Measurements from ENCODE around the gene CEP63. TPM values are rescaled to one million over a fixed set of nuclear protein-coding genes. Genes with fewer than 3 reads are reported as not detected.

The CEP63 gene
- total and polyA plus RNA-seq, 2 of the 8 experiments (the other 6 are each of a cell fraction or from before 2014, with no cell fraction given), result 5.3 to 18.2 TPM

- H2AFZ ChIP-seq (ENCODE audit: low read length), result no peak overlapping the region
- no peak overlapping the region for H4K8ac ChIP-seq (ENCODE audit: extremely low read depth, insufficient read depth, low read length)
- no peak overlapping the region for H3K14ac ChIP-seq (ENCODE audit: insufficient read length)
- H2BK12ac ChIP-seq (ENCODE audit: low read depth, low read length), result no peak overlapping the region
- H2BK15ac ChIP-seq (ENCODE audit: low read length), result no peak overlapping the region
- H4K5ac ChIP-seq (ENCODE audit: insufficient read length, low read depth, low read length), result no peak overlapping the region
- H3K23me2 ChIP-seq (ENCODE audit: low read depth, low read length), result no peaks in the 10 kb centered on the region
- no peak overlapping the region for H3K4ac ChIP-seq (replicated peaks; ENCODE audit: insufficient read length, low read depth, low read length)
- no peak overlapping the region for H3K23ac ChIP-seq (ENCODE audit: insufficient read length)
- FAIRE-seq, result no peak
- H4K91ac ChIP-seq (replicated peaks; ENCODE audit: insufficient read length, low read length), result no peak overlapping the region
- no peak for TF ChIP-seq EZH2 (IDR thresholded peaks at IDR 0.05; ENCODE audit: low read depth, low read length, severe bottlenecking)
- TF ChIP-seq GTF2F1 (IDR thresholded peaks at IDR 0.05; ENCODE audit: borderline replicate concordance, low read depth, low read length), result no peak
- TF ChIP-seq GABPA (IDR thresholded peaks at IDR 0.05; ENCODE audit: borderline replicate concordance, insufficient read depth, low read length), result no peak
- no peak for TF ChIP-seq E2F6 (IDR thresholded peaks at IDR 0.05)
- no peak for TF ChIP-seq USF2 (IDR thresholded peaks at IDR 0.05; ENCODE audit: low read length)
- no peaks in the 10 kb centered on the region for H3K79me1 ChIP-seq (ENCODE audit: low read depth, low read length)
- H3K9ac ChIP-seq (replicated peaks in 1 of 4; ENCODE audit: extremely low read depth in 1 of 4, low read depth in 3 of 4, low read length in 3 of 4), result no peak overlapping the region
- ChIA-PET CTCF (ENCODE audit: partially characterized antibody) (interaction anchor here (0.6 to 13.3 kb wide), 4 partner anchors 9 to 302 kb away, joined by 3 to 197 read pairs (median 6); no protein-coding TSS in a partner anchor), POLR2A (ENCODE audit: partially characterized antibody) (no interaction called here)
- H3K36me3 ChIP-seq (ENCODE audit: control insufficient read depth in 2 of 4, insufficient read depth in 4 of 4, low read length in 3 of 4), result no peaks in the 10 kb centered on the region
- H2BK20ac ChIP-seq (ENCODE audit: low read length), result no peak overlapping the region
- H3K4me1 ChIP-seq (replicated peaks in 1 of 4; ENCODE audit: control insufficient read depth in 3 of 4, insufficient read depth in 4 of 4, low read length in 3 of 4), result no peaks in the 10 kb centered on the region
- no peak for DNase-seq (ENCODE audit: low read depth in 1 of 2, low spot score in 2 of 2)
- no peak overlapping the region for H3K4me2 ChIP-seq (ENCODE audit: insufficient read depth in 1 of 2, low read depth in 2 of 2, low read length in 2 of 2)
- H4K20me1 ChIP-seq (replicated peaks in 1 of 2; ENCODE audit: control insufficient read depth in 1 of 2, insufficient read depth in 2 of 2, low read length in 2 of 2), result peaks cover 0 to 2% of the 10 kb centered on the region in 2 experiments
- H2AK5ac ChIP-seq (ENCODE audit: low read depth, low read length), result no peak overlapping the region
- H3K79me2 ChIP-seq (ENCODE audit: control insufficient read depth in 1 of 2, insufficient read depth in 2 of 2, low read length in 2 of 2), result no peaks in the 10 kb centered on the region
- H3K18ac ChIP-seq (ENCODE audit: extremely low read depth, low read length), result no peak overlapping the region
- no peak overlapping the region for H2BK120ac ChIP-seq (replicated peaks; ENCODE audit: low read depth, low read length)
- H3K56ac ChIP-seq (replicated peaks; ENCODE audit: insufficient read length, low read depth, low read length), result no peak overlapping the region
- H3K9me3 ChIP-seq (ENCODE audit: insufficient read depth in 2 of 2, low read depth in 1 of 2, low read length in 1 of 2), result no peaks in the 10 kb centered on the region
- WGBS, 2 experiments (ENCODE audit: extremely low coverage in 1 of 2, insufficient coverage in 1 of 2, insufficient read length in 1 of 2, insufficient replicate concordance in 2 of 2, low coverage in 1 of 2, low lambda C conversion rate in 2 of 2, missing lambda C conversion rate in 1 of 2), result 84% methylated on average over 11 of the region's 11 CpGs; no CpG with 5 or more reads in 1 of the 2 experiments
- no peaks in the 10 kb centered on the region; a peak in 1 of 7 replicates for H3K27me3 ChIP-seq (replicated peaks in 1 of 4; ENCODE audit: control insufficient read depth in 3 of 4, extremely low read depth in 1 of 4, insufficient read depth in 3 of 4, low read length in 3 of 4)
- H2BK5ac ChIP-seq (ENCODE audit: low read depth, low read length), result no peak overlapping the region
- no peak overlapping the region for H3K27ac ChIP-seq (ENCODE audit: low read depth, low read length)
- H3K4me3 ChIP-seq (ENCODE audit: extremely low read depth in 1 of 4, insufficient read depth in 2 of 4, low read depth in 3 of 4, low read length in 4 of 4), result no peak overlapping the region
Measured at GRCh38 chr3:134610432-134611385, 124.9 kb downstream of the CEP63 start.

Measured in H1 (cell line).